ENCODE results near the gene TCF23.

The TCF23 gene

GRCh38 chr2:27206346-27206745 lies 57.5 kb downstream of the TCF23 start:
- WGBS, 2 donors (ENCODE audit: extremely low coverage in 2 of 2, insufficient read length in 2 of 2, insufficient replicate concordance in 1 of 2) = no CpG with 5 or more reads among the region's 6 CpGs
- H3K36me3 ChIP-seq (replicated peaks in 1 of 2; ENCODE audit: control insufficient read depth in 2 of 2, insufficient read depth in 2 of 2, low read length in 2 of 2) = peaks cover 53 to 89% of the 10 kb centered on the region in 2 donors
- no peak overlapping the region for H2BK120ac ChIP-seq (ENCODE audit: low read depth, low read length)
- no peak overlapping the region for H3K14ac ChIP-seq (ENCODE audit: low read length)
- peaks cover 8% of the 10 kb centered on the region for H3K79me1 ChIP-seq (ENCODE audit: low read depth, low read length)
- no peak overlapping the region for H2BK15ac ChIP-seq (ENCODE audit: low read length)
- H3K27ac ChIP-seq (replicated peaks; ENCODE audit: low read length) = no peak overlapping the region
- H2BK12ac ChIP-seq (ENCODE audit: low read length) = no peak overlapping the region
- no peak overlapping the region for H3K23ac ChIP-seq (ENCODE audit: low read depth, low read length, poor library complexity)
- no peak overlapping the region for H3K4me3 ChIP-seq (ENCODE audit: low read length in 2 of 2)
- no peaks in the 10 kb centered on the region for H3K27me3 ChIP-seq (ENCODE audit: control insufficient read depth in 3 of 3, insufficient read depth in 3 of 3, low read depth in 1 of 3, low read length in 3 of 3)
- DNase-seq (ENCODE audit: low spot score) = no peak
- no peak overlapping the region for H4K8ac ChIP-seq (ENCODE audit: low read depth, low read length)
- H3K4ac ChIP-seq (ENCODE audit: low read length) = no peak overlapping the region
- no peak overlapping the region for H2BK5ac ChIP-seq (ENCODE audit: low read length)
- H4K91ac ChIP-seq (ENCODE audit: low read depth, low read length, poor library complexity) = no peak overlapping the region
- H3K18ac ChIP-seq (ENCODE audit: low read length) = no peak overlapping the region
- no peaks in the 10 kb centered on the region for H3K9me3 ChIP-seq (replicated peaks in 1 of 2; ENCODE audit: control insufficient read depth in 2 of 2, insufficient read depth in 1 of 2, low read depth in 1 of 2, low read length in 2 of 2)
- H3K4me1 ChIP-seq (ENCODE audit: control insufficient read depth in 2 of 2, insufficient read depth in 1 of 2, low read depth in 1 of 2, low read length in 2 of 2) = no peaks in the 10 kb centered on the region
- H2AK5ac ChIP-seq (ENCODE audit: low read depth, low read length) = no peak overlapping the region
- H3K4me2 ChIP-seq (ENCODE audit: insufficient read depth, low read length, poor library complexity, severe bottlenecking) = no peak overlapping the region
- no peak overlapping the region for H2AFZ ChIP-seq (ENCODE audit: low read length)
- H3K9ac ChIP-seq (ENCODE audit: low read depth, low read length, poor library complexity) = no peak overlapping the region

Measured in neuronal stem cell (in vitro differentiated cells).